GM20431 (cell line): ENCODE measurements around the gene DNAJB11.
"Not testable (repeated sequence)": the region's sequence is repeated elsewhere in the genome, so short reads cannot be mapped to it uniquely, and the experiment has no call there.

Source experiments
- in situ Hi-C: fragments of 300-500 bp; cut with MseI, MboI; formaldehyde crosslinking; loops from one replicate; pipeline ENCODE4 v1.15.0; 2020; ENCODE audit warnings: low sequenced_read_pairs; ENCODE audit not compliant: unreplicated experiment

The DNAJB11 gene

DNA sequence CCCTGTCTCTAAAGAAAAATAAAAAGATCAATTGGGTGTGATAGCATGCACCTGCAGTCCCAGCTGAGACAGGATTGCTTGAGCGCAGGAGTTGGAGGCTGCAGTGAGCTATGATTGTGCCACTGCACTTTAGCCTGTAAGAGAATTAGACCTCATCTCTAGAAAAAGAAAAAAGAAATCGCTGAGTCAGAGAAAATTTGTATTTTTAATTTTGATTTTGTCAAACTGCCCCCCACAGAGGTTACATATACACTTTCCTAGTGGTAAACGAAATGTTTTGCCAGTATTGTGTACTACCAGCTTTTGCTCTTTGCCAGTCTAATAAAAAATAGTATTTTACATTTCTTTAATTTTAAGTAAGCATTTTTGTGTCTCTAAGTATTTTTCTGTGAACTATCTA, 21.0 kb upstream of the DNAJB11 start:
- in situ Hi-C loops: loop anchor here (10.0 kb wide), 1 partner anchor 565 kb away; no protein-coding TSS in a partner anchor

DNA sequence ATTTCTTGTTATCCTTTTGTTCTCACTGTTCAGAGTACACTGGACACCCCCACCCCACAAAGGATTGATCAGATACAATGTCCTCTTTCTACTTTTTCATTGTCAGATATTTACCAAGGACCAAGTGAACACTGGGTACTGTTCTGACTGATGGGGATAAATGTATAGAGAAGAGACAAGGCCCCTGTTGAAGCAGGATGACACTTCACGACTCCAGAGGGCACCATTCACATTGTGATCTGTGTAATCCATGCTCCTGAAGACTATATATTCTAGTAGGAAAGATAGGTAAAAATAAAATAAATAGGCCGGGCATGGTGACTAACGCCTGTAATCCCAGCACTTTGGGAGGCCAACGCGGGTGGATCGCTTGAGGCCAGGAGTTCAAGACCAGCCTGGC, 19.1 kb upstream of the DNAJB11 start:
- in situ Hi-C loops: no loop called here

DNA sequence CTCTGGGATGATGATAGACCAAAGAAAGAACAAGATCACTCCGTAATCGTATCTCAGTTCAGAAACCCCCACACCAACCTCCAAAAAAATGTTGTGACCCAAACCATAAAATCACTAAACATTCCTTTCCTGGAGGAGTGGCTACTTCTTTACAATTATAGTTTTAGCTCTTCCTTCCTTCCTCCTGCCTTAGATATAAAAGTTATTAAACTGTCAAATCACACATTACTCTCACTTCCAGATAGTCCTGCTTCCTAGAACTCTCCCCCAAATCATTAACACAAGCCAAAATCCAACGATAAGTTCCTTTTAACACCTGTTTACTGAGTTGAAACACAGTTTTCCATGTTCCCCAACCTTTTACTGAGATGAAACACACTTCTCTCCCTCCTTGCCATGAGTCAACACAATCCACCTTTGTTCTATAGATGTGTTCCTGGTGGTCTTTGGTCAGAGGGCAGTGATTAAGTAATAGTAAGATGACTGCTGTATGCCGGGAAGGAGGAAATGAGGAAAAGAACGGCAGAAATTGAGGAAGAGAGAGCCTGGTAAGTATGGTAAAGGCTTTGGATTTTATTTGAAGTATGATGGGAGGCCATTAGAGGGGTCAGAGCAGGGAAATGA, 18.0 kb upstream of the DNAJB11 start:
- in situ Hi-C loops: no loop called here

DNA sequence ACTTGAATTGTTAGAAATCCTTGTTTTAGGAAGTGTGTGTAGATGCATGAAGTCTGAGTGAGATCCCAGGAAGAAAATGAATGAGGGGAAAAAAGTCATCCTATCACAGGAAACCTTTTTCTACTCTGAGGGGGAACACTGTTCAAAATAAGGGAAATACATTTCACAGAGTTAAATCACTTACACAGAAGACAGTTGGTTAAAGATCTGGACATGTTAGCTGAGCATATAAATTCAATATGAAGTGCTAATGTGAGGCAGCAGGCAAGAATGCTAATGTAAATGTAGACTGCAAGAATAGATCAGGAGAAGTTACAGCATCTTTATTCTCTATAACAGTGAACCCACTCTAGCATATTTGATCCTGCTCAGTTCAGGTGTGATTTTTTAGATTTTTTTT, 5.9 kb upstream of the DNAJB11 start:
- in situ Hi-C loops: no loop called here

- in situ Hi-C loops: no loop called here
Observed at GRCh38 chr3:186566772-186567071, 3.8 kb upstream of the DNAJB11 start.

- in situ Hi-C loops: no loop called here
Observed at GRCh38 chr3:186567072-186567921, 3.2 kb upstream of the DNAJB11 start, which contains the start of gene TBCCD1. Gene TBCCD1 (minus strand): TSS chr3:186567339. CDS start chr3:186564329, 3,010 bp downstream.

- in situ Hi-C loops: not testable (repeated sequence)
Observed at GRCh38 chr3:186569361-186569760, 1.2 kb upstream of the DNAJB11 start.

DNA sequence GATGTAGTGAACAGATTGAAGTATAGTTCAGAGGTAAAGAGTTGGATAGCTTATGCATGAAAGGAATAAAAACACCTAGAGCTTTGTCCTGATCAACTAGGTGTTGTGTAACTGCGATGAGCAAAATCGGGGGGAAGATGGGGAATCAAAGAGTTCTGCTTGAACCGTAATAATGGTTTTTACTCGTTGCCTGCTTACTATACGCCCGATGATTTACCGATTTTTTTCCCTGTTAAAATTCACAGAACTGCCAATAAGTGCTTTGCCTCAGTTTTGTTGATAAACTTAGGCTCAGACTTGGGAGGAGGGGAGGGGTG, 783 bp upstream of the DNAJB11 start:
- in situ Hi-C loops: no loop called here

- in situ Hi-C loops: no loop called here
Observed at GRCh38 chr3:186570941-186571643, 572 bp downstream of the DNAJB11 start.

DNA sequence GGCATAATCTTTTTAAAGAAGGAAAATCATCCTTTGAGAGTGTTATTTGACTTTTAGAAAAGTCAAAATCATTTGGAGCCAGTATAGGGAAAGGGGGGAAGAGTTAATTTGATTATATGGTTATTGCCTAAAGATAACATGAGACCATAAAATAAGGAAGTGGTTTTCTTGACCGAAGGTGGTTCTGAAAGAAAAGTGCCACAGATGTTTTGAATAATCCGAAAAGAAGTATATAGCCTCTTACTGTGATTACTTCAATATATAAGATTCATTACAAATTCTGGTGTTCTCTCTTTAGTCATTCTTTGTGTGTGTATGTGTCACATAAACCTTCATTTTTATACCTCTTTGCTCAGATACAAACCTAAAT, 1.1 kb downstream of the DNAJB11 start:
- in situ Hi-C loops: no loop called here

DNA sequence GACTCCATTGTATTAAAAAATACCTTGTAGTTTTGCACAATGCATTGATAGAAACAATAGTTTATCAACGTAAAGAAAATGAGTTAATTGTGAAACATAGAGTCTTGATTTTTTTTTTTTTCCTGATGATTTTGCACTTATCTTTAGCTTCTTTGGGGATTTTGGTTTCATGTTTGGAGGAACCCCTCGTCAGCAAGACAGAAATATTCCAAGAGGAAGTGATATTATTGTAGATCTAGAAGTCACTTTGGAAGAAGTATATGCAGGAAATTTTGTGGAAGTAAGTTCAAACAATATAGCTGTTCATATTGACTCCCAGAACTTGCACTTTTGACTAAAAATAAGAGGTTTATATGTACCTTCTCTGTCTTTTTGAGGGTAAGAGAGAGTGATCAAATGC, 7.0 kb downstream of the DNAJB11 start:
- in situ Hi-C loops: no loop called here

DNA sequence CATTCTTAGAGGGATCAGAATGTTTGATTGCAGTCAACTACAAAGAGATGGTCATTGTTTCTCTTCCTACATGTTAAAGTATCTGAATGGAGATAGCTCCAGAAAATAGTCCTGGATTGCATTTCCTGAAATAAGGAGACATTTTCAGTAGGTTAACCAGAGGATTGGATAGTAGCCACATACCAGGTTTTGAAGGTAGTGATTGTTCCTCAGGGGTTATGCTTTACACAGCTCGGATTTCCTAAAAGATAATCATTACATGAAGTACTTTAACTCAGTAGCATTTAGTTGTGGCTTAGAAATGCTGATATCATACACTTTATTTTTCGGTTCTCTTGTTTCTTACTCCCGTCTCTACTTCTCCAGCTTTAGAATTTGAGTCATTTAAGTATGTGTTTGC, 10.3 kb downstream of the DNAJB11 start:
- in situ Hi-C loops: no loop called here

DNA sequence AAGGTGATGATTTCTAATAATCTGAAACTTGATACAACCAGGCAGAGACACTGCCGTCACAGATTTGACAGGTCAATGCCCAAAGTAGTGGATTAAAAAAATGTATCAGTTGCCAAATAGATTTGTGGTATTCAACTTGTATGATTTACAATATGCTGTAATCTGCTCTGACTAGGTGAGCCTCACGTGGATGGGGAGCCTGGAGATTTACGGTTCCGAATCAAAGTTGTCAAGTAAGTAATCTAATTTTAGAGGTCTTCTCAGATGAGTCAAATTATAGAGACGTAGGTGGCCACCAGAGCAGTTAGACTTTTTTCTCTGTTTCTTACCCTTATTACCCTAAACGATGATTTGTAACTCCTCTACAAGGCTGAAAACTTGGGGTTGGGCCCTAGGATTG, 12.0 kb downstream of the DNAJB11 start:
- in situ Hi-C loops: no loop called here

DNA sequence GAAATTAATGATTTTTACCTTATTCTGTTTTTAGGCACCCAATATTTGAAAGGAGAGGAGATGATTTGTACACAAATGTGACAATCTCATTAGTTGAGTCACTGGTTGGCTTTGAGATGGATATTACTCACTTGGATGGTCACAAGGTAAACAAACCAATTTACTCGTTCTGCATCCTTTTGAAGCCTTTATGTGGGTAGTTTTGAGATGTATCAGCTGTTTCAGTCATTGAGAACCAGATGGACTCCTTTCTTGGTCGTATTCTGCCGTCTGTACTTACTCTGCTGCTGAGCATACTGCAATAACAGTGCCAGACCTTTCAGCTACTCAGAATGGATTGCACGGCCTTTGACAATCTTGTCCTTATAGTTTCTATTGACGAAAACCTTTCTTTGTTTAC, 13.3 kb downstream of the DNAJB11 start:
- in situ Hi-C loops: no loop called here

- in situ Hi-C loops: not testable (repeated sequence)
Observed at GRCh38 chr3:186586245-186586644, 15.7 kb downstream of the DNAJB11 start.

- in situ Hi-C loops: no loop called here
Observed at GRCh38 chr3:186587183-186587582, 16.7 kb downstream of the DNAJB11 start.

- in situ Hi-C loops: no loop called here
Observed at GRCh38 chr3:186588632-186589031, 18.1 kb downstream of the DNAJB11 start.

GRCh38 chr3:186589121-186589520, 18.6 kb downstream of the DNAJB11 start:
- in situ Hi-C loops: no loop called here

DNA sequence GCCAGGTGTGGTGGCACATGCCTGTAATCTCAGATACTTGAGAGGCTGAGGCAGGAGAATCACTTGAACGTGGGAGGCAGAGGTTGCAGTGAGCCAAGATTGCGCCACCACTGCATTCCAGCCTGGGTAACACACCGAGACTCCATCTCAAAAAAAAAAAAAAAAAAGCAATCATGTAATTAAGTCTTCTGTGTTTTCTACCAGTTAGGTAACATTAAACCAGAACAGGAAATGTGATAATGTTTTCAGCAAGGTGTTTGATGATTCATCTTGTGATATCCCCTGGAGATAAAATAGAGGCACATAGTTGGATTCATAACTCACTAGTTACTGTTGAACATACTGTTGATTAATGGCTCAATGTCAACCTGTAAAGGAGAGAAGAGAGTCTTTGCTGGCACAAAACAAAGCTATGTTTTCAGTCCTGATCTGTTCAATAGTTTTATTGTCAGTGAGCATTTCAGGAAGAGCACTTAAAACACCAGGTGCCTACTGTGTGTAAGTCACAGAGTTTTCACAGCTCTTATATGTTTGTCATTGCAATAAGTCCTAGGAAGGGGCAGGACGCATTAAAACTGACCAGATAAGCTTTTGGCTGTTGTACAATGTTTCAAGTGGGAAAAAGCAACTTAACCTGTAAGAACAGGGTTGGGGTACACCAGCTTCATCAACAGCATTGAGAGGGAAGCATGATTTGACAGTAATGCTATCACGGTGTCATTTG, 19.5 kb downstream of the DNAJB11 start:
- in situ Hi-C loops: no loop called here

DNA sequence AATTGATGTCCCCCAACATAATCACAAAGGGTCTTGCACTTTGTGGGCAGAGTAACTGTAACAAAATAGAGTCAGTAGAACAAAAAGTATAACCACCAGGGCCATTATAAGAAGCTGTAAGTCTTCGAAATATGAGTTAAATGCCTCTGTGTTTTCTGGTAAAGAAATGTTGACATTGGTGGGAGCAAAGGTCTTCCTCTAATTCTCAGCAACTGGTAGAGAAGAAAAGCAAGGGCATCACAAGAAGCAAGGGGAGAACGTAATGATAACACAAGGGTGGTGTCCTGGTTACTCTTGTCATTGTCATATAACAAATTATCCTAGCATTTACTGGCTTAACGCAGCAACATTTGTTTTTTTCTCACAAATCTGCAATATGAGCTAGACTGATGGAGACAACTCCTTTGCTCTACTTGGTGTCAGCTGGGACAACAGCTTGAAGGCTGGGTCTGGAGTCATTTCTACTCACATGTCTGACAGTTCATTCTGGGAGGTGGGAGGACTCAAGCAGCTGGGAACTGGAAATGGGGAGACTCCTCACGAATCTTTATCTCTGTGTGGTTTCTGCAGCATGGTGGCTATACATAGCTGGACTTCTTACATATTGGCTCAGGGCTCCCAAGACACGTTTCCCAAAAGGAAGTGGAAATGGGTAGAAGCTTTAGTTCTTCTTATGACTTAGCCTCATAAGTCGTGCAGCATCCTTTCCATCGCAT, 20.2 kb downstream of the DNAJB11 start:
- in situ Hi-C loops: no loop called here
